ENCODE measurements around the gene PDLIM3. TPM values are rescaled to one million over a fixed set of nuclear protein-coding genes. Genes with fewer than 3 reads are reported as not detected.

The PDLIM3 gene
- total RNA-seq, 1 donor from 2014 or later: 2.8 TPM

- Mint-ChIP-seq H3K27ac (ENCODE audit: unreplicated experiment) (no peak overlapping the region), H3K4me3 (ENCODE audit: unreplicated experiment) (no peak overlapping the region), H3K27me3 (ENCODE audit: unreplicated experiment) (peaks cover 7% of the 10 kb centered on the region), H3K36me3 (ENCODE audit: unreplicated experiment) (no peaks in the 10 kb centered on the region), H3K4me1 (ENCODE audit: unreplicated experiment) (no peaks in the 10 kb centered on the region), H3K9me3 (ENCODE audit: unreplicated experiment) (peaks cover 10% of the 10 kb centered on the region)
- no peak for TF ChIP-seq CTCF (IDR thresholded peaks at IDR 0.05)
- no peak for DNase-seq (ENCODE audit: extremely low spot score, unreplicated experiment)
Observed at GRCh38 chr4:185552254-185552653, 16.9 kb upstream of the PDLIM3 start.

DNA sequence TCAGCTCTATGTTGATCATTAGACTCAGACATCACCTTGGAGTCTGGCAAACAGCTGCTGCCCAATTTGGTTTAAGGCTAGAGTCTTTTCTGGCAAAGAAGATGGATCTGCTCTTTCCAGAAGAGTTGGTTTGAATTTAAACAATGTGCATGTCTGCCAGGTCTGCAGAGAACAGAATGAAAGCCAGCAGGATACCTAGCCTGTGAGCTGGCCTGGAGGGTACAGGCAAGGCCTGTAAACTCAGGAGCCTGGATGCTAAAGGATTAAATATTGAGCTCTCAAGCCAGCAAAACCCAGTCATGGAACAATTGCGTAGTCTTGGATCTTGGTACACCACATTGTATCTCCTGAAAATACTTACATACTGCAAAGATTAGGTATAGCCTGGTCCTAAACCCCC lies 15.6 kb upstream of the PDLIM3 start:
- Mint-ChIP-seq H3K36me3 (ENCODE audit: unreplicated experiment) (no peaks in the 10 kb centered on the region), H3K4me3 (ENCODE audit: unreplicated experiment) (no peak overlapping the region), H3K27ac (ENCODE audit: unreplicated experiment) (no peak overlapping the region), H3K9me3 (ENCODE audit: unreplicated experiment) (peaks cover under 1% of the 10 kb centered on the region), H3K4me1 (ENCODE audit: unreplicated experiment) (no peaks in the 10 kb centered on the region), H3K27me3 (ENCODE audit: unreplicated experiment) (peaks cover 7% of the 10 kb centered on the region)
- DNase-seq (ENCODE audit: extremely low spot score, unreplicated experiment): no peak
- TF ChIP-seq CTCF (IDR thresholded peaks at IDR 0.05): no peak

GRCh38 chr4:185549095-185549639 lies 13.9 kb upstream of the PDLIM3 start:
- Mint-ChIP-seq H3K9me3 (ENCODE audit: unreplicated experiment) (no peaks in the 10 kb centered on the region), H3K36me3 (ENCODE audit: unreplicated experiment) (no peaks in the 10 kb centered on the region), H3K4me3 (ENCODE audit: unreplicated experiment) (no peak overlapping the region), H3K27ac (ENCODE audit: unreplicated experiment) (no peak overlapping the region), H3K4me1 (ENCODE audit: unreplicated experiment) (no peaks in the 10 kb centered on the region), H3K27me3 (ENCODE audit: unreplicated experiment) (peaks cover 4% of the 10 kb centered on the region)
- no peak for TF ChIP-seq CTCF (IDR thresholded peaks at IDR 0.05)
- DNase-seq (ENCODE audit: extremely low spot score, unreplicated experiment): no peak

GRCh38 chr4:185548587-185548986 lies 13.3 kb upstream of the PDLIM3 start:
- no peak overlapping the region for H3K4me3 Mint-ChIP-seq (ENCODE audit: unreplicated experiment)
- no peak for TF ChIP-seq CTCF (IDR thresholded peaks at IDR 0.05)
- H3K9me3 Mint-ChIP-seq (ENCODE audit: unreplicated experiment): no peaks in the 10 kb centered on the region
- H3K27ac Mint-ChIP-seq (ENCODE audit: unreplicated experiment): no peak overlapping the region
- H3K36me3 Mint-ChIP-seq (ENCODE audit: unreplicated experiment): no peaks in the 10 kb centered on the region
- no peak for DNase-seq (ENCODE audit: extremely low spot score, unreplicated experiment)
- no peaks in the 10 kb centered on the region for H3K4me1 Mint-ChIP-seq (ENCODE audit: unreplicated experiment)
- H3K27me3 Mint-ChIP-seq (ENCODE audit: unreplicated experiment): peaks cover 4% of the 10 kb centered on the region

- no peaks in the 10 kb centered on the region for H3K36me3 Mint-ChIP-seq (ENCODE audit: unreplicated experiment)
- no peak overlapping the region for H3K4me3 Mint-ChIP-seq (ENCODE audit: unreplicated experiment)
- TF ChIP-seq CTCF (IDR thresholded peaks at IDR 0.05): no peak
- H3K27me3 Mint-ChIP-seq (ENCODE audit: unreplicated experiment): peaks cover 17% of the 10 kb centered on the region
- H3K9me3 Mint-ChIP-seq (ENCODE audit: unreplicated experiment): no peaks in the 10 kb centered on the region
- H3K4me1 Mint-ChIP-seq (ENCODE audit: unreplicated experiment): no peaks in the 10 kb centered on the region
- no peak for DNase-seq (ENCODE audit: extremely low spot score, unreplicated experiment)
- H3K27ac Mint-ChIP-seq (ENCODE audit: unreplicated experiment): no peak overlapping the region
Observed at GRCh38 chr4:185546335-185546734, 11.0 kb upstream of the PDLIM3 start.
